WERI-Rb-1 (cell line): ENCODE data around the gene BBS4.
A peak's percentile ranks its signal among the peaks of the same experiment; 100 is the strongest.

Experiments
- DNase-seq: peaks from one replicate; pipeline ENCODE4 v3.0.0-alpha.2; 2020
- H3K27ac ChIP-seq: fragments of 250-450 bp; sonication (Bioruptor Pico); 2 replicates; pipeline ENCODE4 v1.5.1; 2020; ENCODE audit warnings: mild to moderate bottlenecking, moderate library complexity
- H3K27me3 ChIP-seq: fragments of 250-450 bp; sonication (Bioruptor Pico); 2 replicates; pipeline ENCODE4 v1.5.1; 2021; ENCODE audit warnings: mild to moderate bottlenecking, low read depth, moderate library complexity; ENCODE audit not compliant: insufficient read depth, severe bottlenecking
- H3K36me3 ChIP-seq: fragments of 250-450 bp; sonication (Bioruptor Pico); 2 replicates; pipeline ENCODE4 v1.5.1; 2020; ENCODE audit warnings: mild to moderate bottlenecking, moderate library complexity
- H3K4me3 ChIP-seq: 2 replicates; pipeline ENCODE4 v1.5.1; 2011; ENCODE audit warnings: low read depth, mild to moderate bottlenecking, control low read depth, low read length
- H3K9me3 ChIP-seq: fragments of 250-450 bp; sonication (Bioruptor Pico); 2 replicates; pipeline ENCODE4 v1.5.1; 2021; ENCODE audit warnings: mild to moderate bottlenecking, moderate library complexity; ENCODE audit not compliant: severe bottlenecking
- CTCF ChIP-seq: IDR thresholded peaks from 2 replicates; pipeline ENCODE4 v1.5.1; 2011; ENCODE audit warnings: low read depth, mild to moderate bottlenecking, control low read depth, inconsistent platforms, low read length

BBS4 gene

DNA sequence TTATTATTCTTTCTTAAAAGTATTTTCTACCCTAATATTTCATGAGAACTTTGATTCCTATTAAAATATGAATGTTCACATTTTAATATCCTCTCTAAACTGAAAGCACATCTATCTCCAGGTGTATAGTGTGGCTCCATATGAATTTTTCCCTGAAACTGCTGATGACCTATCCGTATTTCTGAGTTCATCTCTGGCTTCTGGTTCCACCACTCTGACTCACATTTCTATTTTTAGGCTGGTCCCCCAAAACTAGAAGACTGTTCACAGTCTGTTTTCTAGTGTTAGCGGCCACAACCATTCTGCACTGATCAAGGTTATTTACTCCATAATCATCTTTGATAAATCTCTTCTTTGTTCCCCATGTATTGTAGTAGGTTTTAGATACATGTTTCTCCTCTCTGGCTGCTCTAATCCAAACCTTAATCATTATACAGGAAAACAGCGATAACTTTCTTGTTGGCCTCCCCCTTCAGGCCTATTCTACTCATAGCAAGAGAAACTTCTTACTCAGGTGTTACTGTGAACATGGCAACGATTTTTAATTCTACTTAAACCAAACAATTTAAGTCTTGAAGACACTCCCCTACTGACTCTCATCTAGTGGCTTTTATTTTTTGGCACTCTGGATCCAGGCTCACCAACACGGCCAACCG is 84.8 kb downstream of the BBS4 start:
- Histone ChIP-seq H3K27me3 (no peaks in the 10 kb centered on the region), H3K4me3 (no peak overlapping the region), H3K9me3 (no peaks in the 10 kb centered on the region), H3K27ac (no peak overlapping the region), H3K36me3 (peaks cover 75% of the 10 kb centered on the region)
- no peak for DNase-seq
- TF ChIP-seq CTCF = 0 out of 2 replicates have a peak, but pooled peaks have one; percentile 10

GRCh38 chr15:72771329-72771725 is 85.3 kb downstream of the BBS4 start:
- Histone ChIP-seq H3K9me3 (no peaks in the 10 kb centered on the region), H3K27ac (no peak overlapping the region), H3K4me3 (no peak overlapping the region), H3K27me3 (no peaks in the 10 kb centered on the region), H3K36me3 (peaks cover 71% of the 10 kb centered on the region)
- no peak for DNase-seq
- no peak for TF ChIP-seq CTCF

DNA sequence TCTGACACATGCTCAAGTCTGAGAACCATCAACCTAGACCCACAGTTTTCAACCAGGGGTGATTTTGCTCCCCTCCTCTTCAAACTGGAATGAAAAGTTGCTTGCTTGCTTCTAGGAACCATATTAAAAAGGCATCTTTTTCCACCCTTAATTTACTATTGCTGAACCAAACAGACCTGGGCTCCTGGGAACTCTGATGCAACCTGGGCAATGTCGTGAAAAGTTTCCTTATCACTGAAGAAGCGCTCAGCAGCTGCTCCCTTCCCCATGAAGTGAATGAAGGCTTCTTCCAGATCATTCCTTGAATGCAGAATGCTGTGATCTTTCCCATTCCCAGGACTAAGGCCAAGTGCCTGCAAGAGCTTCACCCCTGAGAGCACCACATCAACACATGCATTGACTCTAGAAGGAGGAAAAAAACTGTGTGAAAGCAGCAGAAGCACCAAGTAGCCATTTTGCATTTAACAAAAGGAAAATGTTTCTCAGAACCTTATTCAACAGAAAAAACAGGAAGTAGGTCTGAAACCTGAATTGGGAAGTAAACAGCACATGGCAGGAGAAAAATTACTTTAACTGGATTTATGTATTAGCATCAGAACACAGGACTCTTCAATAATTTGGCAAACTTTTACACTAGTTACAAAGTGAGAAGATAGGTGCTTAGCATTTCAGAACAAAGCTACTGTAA is 88.8 kb downstream of the BBS4 start:
- no peaks in the 10 kb centered on the region for H3K27me3 ChIP-seq
- no peak overlapping the region for H3K27ac ChIP-seq
- TF ChIP-seq CTCF = no peak
- no peaks in the 10 kb centered on the region for H3K9me3 ChIP-seq
- no peak overlapping the region for H3K4me3 ChIP-seq
- no peak for DNase-seq
- peaks cover 46% of the 10 kb centered on the region for H3K36me3 ChIP-seq

GRCh38 chr15:72778796-72779195 is 92.8 kb downstream of the BBS4 start:
- DNase-seq = no peak
- no peaks in the 10 kb centered on the region for H3K27me3 ChIP-seq
- no peak overlapping the region for H3K27ac ChIP-seq
- TF ChIP-seq CTCF = no peak
- no peak overlapping the region for H3K4me3 ChIP-seq
- H3K9me3 ChIP-seq = no peaks in the 10 kb centered on the region
- H3K36me3 ChIP-seq = peaks cover 20% of the 10 kb centered on the region

GRCh38 chr15:72781631-72782030 is 95.6 kb downstream of the BBS4 start:
- DNase-seq = no peak
- no peaks in the 10 kb centered on the region for H3K27me3 ChIP-seq
- H3K4me3 ChIP-seq = no peak overlapping the region
- no peak for TF ChIP-seq CTCF
- H3K9me3 ChIP-seq = no peaks in the 10 kb centered on the region
- H3K36me3 ChIP-seq = peaks cover 13% of the 10 kb centered on the region
- no peak overlapping the region for H3K27ac ChIP-seq
